NK-92 (cell line): ENCODE results near the gene ZSCAN26.

Experiments
- DNase-seq: peaks from one replicate; lab custom pipeline; 2025; ENCODE audit not compliant: unreplicated experiment; lab: John Stamatoyannopoulos, UW

The ZSCAN26 gene

GRCh38 chr6:28266962-28267694, at the start of gene ZSCAN26:
TSS of gene ZSCAN26 (plus strand) at chr6:28267143. CDS start at chr6:28271920, 4,777 bp downstream.
- DNase-seq = peak; percentile 55

- DNase-seq = no peak
Measured at GRCh38 chr6:28217890-28218289, 49.1 kb upstream of the ZSCAN26 start.

GRCh38 chr6:28218312-28219248, 48.4 kb upstream of the ZSCAN26 start:
- no peak for DNase-seq

GRCh38 chr6:28220257-28221133, 46.4 kb upstream of the ZSCAN26 start:
- no peak for DNase-seq

- no peak for DNase-seq
Measured at GRCh38 chr6:28224131-28225055, 42.5 kb upstream of the ZSCAN26 start.

- DNase-seq = no peak
Measured at GRCh38 chr6:28225056-28225834, 41.7 kb upstream of the ZSCAN26 start, which contains the start of gene ZSCAN9. TSS of gene ZSCAN9 (plus strand) at chr6:28225275. CDS start at chr6:28227085, 1,810 bp downstream.

GRCh38 chr6:28226460-28226859, 40.5 kb upstream of the ZSCAN26 start:
- no peak for DNase-seq

GRCh38 chr6:28232785-28233184, 34.2 kb upstream of the ZSCAN26 start:
- DNase-seq = no peak

GRCh38 chr6:28235912-28236452, 31.0 kb upstream of the ZSCAN26 start:
- no peak for DNase-seq

GRCh38 chr6:28239636-28240035, 27.3 kb upstream of the ZSCAN26 start:
- no peak for DNase-seq

GRCh38 chr6:28240471-28240870, 26.5 kb upstream of the ZSCAN26 start:
- no peak for DNase-seq

GRCh38 chr6:28243946-28244345, 23.0 kb upstream of the ZSCAN26 start:
- DNase-seq = no peak

GRCh38 chr6:28245206-28245941, 21.6 kb upstream of the ZSCAN26 start:
- DNase-seq = no peak

GRCh38 chr6:28248916-28249315, 18.0 kb upstream of the ZSCAN26 start:
- DNase-seq = no peak

GRCh38 chr6:28250747-28251146, 16.2 kb upstream of the ZSCAN26 start:
- DNase-seq = no peak

- no peak for DNase-seq
Measured at GRCh38 chr6:28251661-28252008, 15.3 kb upstream of the ZSCAN26 start.

- no peak for DNase-seq
Measured at GRCh38 chr6:28252009-28252975, 14.7 kb upstream of the ZSCAN26 start, which contains the start of gene ZKSCAN4. TSS of gene ZKSCAN4 (minus strand) at chr6:28252269. CDS start at chr6:28251980, 289 bp downstream.
